A549 (cell line): ENCODE measurements around the gene DYNC2H1.

Experiments
- POLR2A ChIP-seq: IDR thresholded peaks from 2 replicates; pipeline ENCODE4 v1.6.1; 2012; ENCODE audit warnings: mild to moderate bottlenecking, low read length
- REST ChIP-seq: fragments of 200-600 bp; sonication (generic); IDR thresholded peaks from 2 replicates; pipeline ENCODE4 v1.6.1; 2016; ENCODE audit warnings: antibody characterized with exemption, mild to moderate bottlenecking, moderate library complexity
- ZC3H11A ChIP-seq: fragments of 450-650 bp; IDR thresholded peaks from 2 replicates; pipeline ENCODE4 v1.6.1; 2014; ENCODE audit warnings: antibody characterized with exemption, mild to moderate bottlenecking

- TF ChIP-seq POLR2A: no peak
- no peak for TF ChIP-seq REST
- TF ChIP-seq ZC3H11A: no peak
These were observed 374.8 kb downstream of the DYNC2H1 start for GRCh38 chr11:103483996-103484395.
